CD14-positive monocyte (primary cell): ENCODE data around the gene RPS13. TPM values are rescaled to one million over a fixed set of nuclear protein-coding genes. Genes with fewer than 3 reads are reported as not detected.

ENCODE experiments used
- DNase-seq, 3 donors: peaks; one replicate each; pipeline ENCODE4 v3.0.0-alpha.2; 2011 to 2022
- H2AFZ ChIP-seq: 2 replicates; pipeline ENCODE4 v1.6.0; 2012; ENCODE audit warnings: mild to moderate bottlenecking, low read depth, low read length, inconsistent platforms; ENCODE audit not compliant: insufficient read depth, poor library complexity, severe bottlenecking
- H3K27ac ChIP-seq, 2 donors: 1 replicate in 1 of 2; 2 replicates in 1 of 2; pipeline ENCODE4 v1.5.1; 2012 to 2013; ENCODE audit warnings: low read length in 2 of 2, control low read depth in 1 of 2, inconsistent platforms in 1 of 2, low read depth in 1 of 2, mild to moderate bottlenecking in 1 of 2
- H3K27me3 ChIP-seq, 2 donors: one replicate each; pipeline versions ENCODE4 v1.6.0 to v1.6.1; 2011 to 2013; ENCODE audit warnings: low read length in 2 of 2; ENCODE audit not compliant: control insufficient read depth in 2 of 2, insufficient read depth in 2 of 2
- H3K36me3 ChIP-seq, 2 donors: replicated peaks in 1 of 2; 1 replicate in 1 of 2; 2 replicates in 1 of 2; pipeline versions ENCODE4 v1.5.1 to v1.6.1; 2012 to 2013; ENCODE audit warnings: low read length in 2 of 2, control low read depth in 1 of 2, inconsistent platforms in 1 of 2, mild to moderate bottlenecking in 1 of 2; ENCODE audit not compliant: insufficient read depth in 2 of 2, control insufficient read depth in 1 of 2
- H3K4me1 ChIP-seq, 2 donors: 1 replicate in 1 of 2; 2 replicates in 1 of 2; pipeline versions ENCODE4 v1.5.1 to v1.6.1; 2012 to 2013; ENCODE audit warnings: low read length in 2 of 2, control low read depth in 1 of 2, inconsistent platforms in 1 of 2, mild to moderate bottlenecking in 1 of 2, moderate library complexity in 1 of 2; ENCODE audit not compliant: insufficient read depth in 2 of 2, control insufficient read depth in 1 of 2
- H3K4me2 ChIP-seq: replicated peaks from 2 replicates; pipeline ENCODE3; 2012; ENCODE audit warnings: low read length, moderate library complexity, mild to moderate bottlenecking; ENCODE audit not compliant: poor library complexity, severe bottlenecking; ENCODE audit errors: extremely low read depth
- H3K4me3 ChIP-seq, 3 experiments: fragments of 200-600 bp in 1 of 3; sonication (generic) in 1 of 3; replicated peaks in 1 of 3; 1 replicate in 2 of 3; 2 replicates in 1 of 3; pipeline ENCODE4 v1.5.1; 2011 to 2013; ENCODE audit warnings: low read length in 3 of 3, mild to moderate bottlenecking in 3 of 3, control low read depth in 2 of 3, low read depth in 2 of 3, inconsistent platforms in 1 of 3, moderate library complexity in 1 of 3
- H3K79me2 ChIP-seq: 2 replicates; pipeline ENCODE4 v1.6.0; 2012; ENCODE audit warnings: mild to moderate bottlenecking, control low read depth, inconsistent platforms, low read length, moderate library complexity; ENCODE audit not compliant: insufficient read depth
- H3K9ac ChIP-seq: 2 replicates; pipeline ENCODE4 v1.6.0; 2017; ENCODE audit warnings: low read length, mild to moderate bottlenecking; ENCODE audit not compliant: insufficient read depth, poor library complexity, severe bottlenecking
- H3K9me3 ChIP-seq, 2 donors: replicated peaks in 1 of 2; 1 replicate in 1 of 2; 2 replicates in 1 of 2; pipeline versions ENCODE4 v1.5.1 to v1.6.1; 2012 to 2013; ENCODE audit warnings: low read length in 2 of 2, control low read depth in 1 of 2; ENCODE audit not compliant: control insufficient read depth in 1 of 2, insufficient read depth in 1 of 2
- H4K20me1 ChIP-seq: 2 replicates; pipeline ENCODE4 v1.6.0; 2012; ENCODE audit warnings: mild to moderate bottlenecking, low read length, control low read depth, moderate library complexity; ENCODE audit not compliant: insufficient read depth
- H3K27ac Mint-ChIP-seq, 7 donors: one replicate each; pipeline ENCODE4 v1.8.0; 2020; ENCODE audit warnings: mild to moderate bottlenecking in 7 of 7, mixed read lengths in 7 of 7, moderate library complexity in 6 of 7, inconsistent platforms in 2 of 7
- H3K27me3 Mint-ChIP-seq, 3 donors: one replicate each; pipeline ENCODE4 v1.8.0; 2021 to 2022; ENCODE audit warnings: low read depth in 3 of 3, mild to moderate bottlenecking in 3 of 3, mixed read lengths in 3 of 3, moderate library complexity in 3 of 3, inconsistent platforms in 1 of 3
- H3K36me3 Mint-ChIP-seq, 2 donors: one replicate each; pipeline ENCODE4 v1.8.0; 2020; ENCODE audit warnings: mixed read lengths in 2 of 2, inconsistent platforms in 1 of 2, mild to moderate bottlenecking in 1 of 2
- H3K4me1 Mint-ChIP-seq: one replicate; pipeline ENCODE4 v1.8.0; 2020; ENCODE audit warnings: mild to moderate bottlenecking, mixed read lengths
- H3K4me3 Mint-ChIP-seq, 2 donors: one replicate each; pipeline ENCODE4 v1.8.0; 2020; ENCODE audit warnings: mild to moderate bottlenecking in 2 of 2, mixed read lengths in 2 of 2, moderate library complexity in 1 of 2
- H3K9me3 Mint-ChIP-seq, 7 donors: one replicate each; pipeline ENCODE4 v1.8.0; 2020 to 2022; ENCODE audit warnings: mixed read lengths in 7 of 7, mild to moderate bottlenecking in 6 of 7, moderate library complexity in 6 of 7, inconsistent platforms in 2 of 7
- WGBS: methylation state at CpG from one replicate; pipeline ENCODE4 v1.1.5; 2013; ENCODE audit warnings: missing lambda C conversion rate; ENCODE audit not compliant: insufficient coverage; 5-methylcytosine and 5-hydroxymethylcytosine counted together
- intact Hi-C, 2 donors: fragments of 100-400 bp; cut with micrococcal nuclease; formaldehyde crosslinking; loops; one replicate each; pipeline versions ENCODE4 v1.15.0 to v1.15.1; 2023
- polyA plus RNA-seq, 3 donors: library from polyadenylated mRNA; depleted of rRNA in 1 of 3; unstranded in 2 of 3; stranded (reverse) in 1 of 3; fragments of 300-500 nt in 2 of 3; fragments of >200 nt in 1 of 3; fragmentation: Illumina TruSeq in 2 of 3; gene quantifications; 1 replicate in 2 of 3; 2 replicates in 1 of 3; pipeline ENCODE4 v1.2.3, GENCODE V29; 2012 to 2021
- TF ChIP-seq, protein P1 (sequence below): fragments of 200-600 bp; IDR thresholded peaks from one replicate; pipeline ENCODE4 v1.8.0; 2022; ENCODE audit warnings: antibody characterized with exemption, mild to moderate bottlenecking

The RPS13 gene
- polyA plus RNA-seq, 3 donors: 1,050 to 1,357 (median 1,271) TPM

DNA sequence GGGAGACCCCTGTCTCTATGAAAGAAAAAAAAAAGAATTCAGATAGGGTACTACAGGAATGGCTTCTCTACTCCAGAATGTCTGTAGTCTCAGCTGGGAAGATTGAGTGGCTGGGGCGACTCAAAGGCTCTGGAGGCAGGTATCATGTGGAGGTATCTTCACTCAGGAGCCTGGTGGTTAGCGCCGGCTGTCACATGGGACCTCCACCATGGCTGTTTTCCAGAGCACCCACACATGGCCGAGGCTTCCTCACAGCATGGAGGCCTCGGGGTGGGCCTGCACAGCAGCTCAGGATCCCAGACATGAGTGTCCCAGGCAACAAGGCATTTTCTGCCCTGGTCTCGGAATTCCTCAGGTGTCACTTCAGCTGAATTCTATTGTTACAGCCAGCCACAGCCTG lies 10.1 kb downstream of the RPS13 start:
- Histone ChIP-seq H3K36me3 (peaks cover 0 to 5% of the 10 kb centered on the region in 2 donors), H3K79me2 (no peaks in the 10 kb centered on the region), H3K9me3 (no peaks in the 10 kb centered on the region), H3K4me1 (no peaks in the 10 kb centered on the region), H3K4me2 (no peak overlapping the region), H2AFZ (no peak overlapping the region), H3K4me3 (no peak overlapping the region), H3K9ac (no peak overlapping the region), H4K20me1 (no peaks in the 10 kb centered on the region), H3K27ac (no peak overlapping the region), H3K27me3 (no peaks in the 10 kb centered on the region)
- Mint-ChIP-seq H3K27me3 (peaks cover 0 to 2% (median 0%) of the 10 kb centered on the region in 3 donors), H3K4me3 (no peak overlapping the region), H3K36me3 (peaks cover 7 to 16% of the 10 kb centered on the region in 2 donors), H3K4me1 (no peaks in the 10 kb centered on the region), H3K27ac (peak overlapping the region in 1 of 7 donors; percentile 18), H3K9me3 (peaks cover 0 to 3% (median 0%) of the 10 kb centered on the region in 7 donors)
- intact Hi-C loops: no loop called here
- DNase-seq: no peak
- WGBS: 92% methylated on average over 6 of the region's 6 CpGs
- TF ChIP-seq, protein P1, sequence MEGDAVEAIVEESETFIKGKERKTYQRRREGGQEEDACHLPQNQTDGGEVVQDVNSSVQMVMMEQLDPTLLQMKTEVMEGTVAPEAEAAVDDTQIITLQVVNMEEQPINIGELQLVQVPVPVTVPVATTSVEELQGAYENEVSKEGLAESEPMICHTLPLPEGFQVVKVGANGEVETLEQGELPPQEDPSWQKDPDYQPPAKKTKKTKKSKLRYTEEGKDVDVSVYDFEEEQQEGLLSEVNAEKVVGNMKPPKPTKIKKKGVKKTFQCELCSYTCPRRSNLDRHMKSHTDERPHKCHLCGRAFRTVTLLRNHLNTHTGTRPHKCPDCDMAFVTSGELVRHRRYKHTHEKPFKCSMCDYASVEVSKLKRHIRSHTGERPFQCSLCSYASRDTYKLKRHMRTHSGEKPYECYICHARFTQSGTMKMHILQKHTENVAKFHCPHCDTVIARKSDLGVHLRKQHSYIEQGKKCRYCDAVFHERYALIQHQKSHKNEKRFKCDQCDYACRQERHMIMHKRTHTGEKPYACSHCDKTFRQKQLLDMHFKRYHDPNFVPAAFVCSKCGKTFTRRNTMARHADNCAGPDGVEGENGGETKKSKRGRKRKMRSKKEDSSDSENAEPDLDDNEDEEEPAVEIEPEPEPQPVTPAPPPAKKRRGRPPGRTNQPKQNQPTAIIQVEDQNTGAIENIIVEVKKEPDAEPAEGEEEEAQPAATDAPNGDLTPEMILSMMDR: no peak

DNA sequence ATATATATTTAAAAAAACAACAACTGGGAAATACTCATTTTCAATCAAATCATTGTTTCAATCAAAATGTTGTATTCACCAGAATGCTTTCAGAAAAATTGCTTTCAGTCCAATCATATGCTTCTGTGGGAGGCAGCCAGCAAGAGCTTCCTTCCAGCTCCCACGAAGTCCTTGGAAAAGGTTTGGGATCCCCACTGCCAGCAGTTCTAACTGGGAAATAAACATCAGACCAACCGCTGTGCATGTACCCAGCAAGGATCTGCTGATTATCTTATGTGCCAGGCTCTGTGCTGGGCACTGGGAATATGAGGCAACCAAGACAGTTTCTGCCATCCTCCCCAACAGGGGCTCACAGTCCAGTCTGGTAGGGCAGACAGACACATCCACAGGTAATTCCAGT lies 10.8 kb downstream of the RPS13 start:
- Histone ChIP-seq H3K9ac (no peak overlapping the region), H3K4me2 (no peak overlapping the region), H3K9me3 (no peaks in the 10 kb centered on the region), H3K27me3 (no peaks in the 10 kb centered on the region), H3K36me3 (no peaks in the 10 kb centered on the region), H3K4me1 (no peaks in the 10 kb centered on the region), H3K79me2 (no peaks in the 10 kb centered on the region), H4K20me1 (no peaks in the 10 kb centered on the region), H3K27ac (no peak overlapping the region), H2AFZ (no peak overlapping the region), H3K4me3 (no peak overlapping the region)
- TF ChIP-seq, protein P1: no peak
- no peak overlapping the region for H3K27ac Mint-ChIP-seq
- peaks cover 0 to 5% (median 0%) of the 10 kb centered on the region in 3 donors for H3K27me3 Mint-ChIP-seq
- H3K4me3 Mint-ChIP-seq: no peak overlapping the region
- WGBS: 100% methylated on average over 2 of the region's 2 CpGs
- H3K36me3 Mint-ChIP-seq: peaks cover 5 to 9% of the 10 kb centered on the region in 2 donors
- no peak for DNase-seq
- H3K9me3 Mint-ChIP-seq: peaks cover 0 to 3% (median 0%) of the 10 kb centered on the region in 7 donors
- intact Hi-C loops: no loop called here
- no peaks in the 10 kb centered on the region for H3K4me1 Mint-ChIP-seq
